Coronary artery (tissue), 2 donors: ENCODE data around the gene NIPAL3.

ENCODE experiments used
- DNase-seq: peaks from one replicate; pipeline ENCODE4 v3.0.0-alpha.2; 2017; ENCODE audit warnings: low spot score
- H3K27ac ChIP-seq, 2 donors: fragments of 200-600 bp; sonication (generic); one replicate each; pipeline ENCODE4 v1.5.1; 2016 to 2019
- H3K4me3 ChIP-seq: fragments of 200-600 bp; sonication (generic); 2 replicates; pipeline ENCODE4 v1.5.1; 2016; ENCODE audit warnings: mild to moderate bottlenecking, moderate library complexity
- CTCF ChIP-seq: fragments of 200-600 bp; sonication (generic); IDR thresholded peaks from one replicate; pipeline ENCODE4 v1.5.1; 2019; ENCODE audit warnings: antibody characterized with exemption

The NIPAL3 gene

GRCh38 chr1:24465099-24465498 is 49.5 kb downstream of the NIPAL3 start:
- DNase-seq: no peak
- no peak overlapping the region for H3K4me3 ChIP-seq
- no peak overlapping the region for H3K27ac ChIP-seq
- TF ChIP-seq CTCF: no peak

DNA sequence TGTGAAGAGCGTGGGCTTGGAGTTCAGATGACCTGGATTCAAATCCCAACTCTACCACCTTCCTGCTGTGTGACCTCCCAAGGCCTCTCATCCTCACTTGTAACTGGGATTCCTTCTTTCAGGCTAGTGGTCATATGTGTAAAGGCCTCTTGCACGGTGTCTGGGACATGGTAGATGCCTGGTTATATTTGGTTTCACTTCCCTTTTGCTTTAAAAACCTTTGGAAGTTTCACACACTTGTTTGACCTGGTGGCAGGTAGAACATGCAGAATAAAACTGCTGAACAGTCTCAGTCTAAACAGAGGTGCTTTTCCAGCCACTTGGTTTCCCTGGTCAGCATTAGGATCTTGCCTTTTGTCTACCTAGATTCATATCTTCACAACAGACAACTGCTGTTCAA is 50.0 kb downstream of the NIPAL3 start:
- no peak for DNase-seq
- no peak for TF ChIP-seq CTCF
- H3K27ac ChIP-seq: no peak overlapping the region
- H3K4me3 ChIP-seq: no peak overlapping the region

GRCh38 chr1:24468685-24469316 is 53.2 kb downstream of the NIPAL3 start:
- Histone ChIP-seq H3K27ac (no peak overlapping the region), H3K4me3 (no peak overlapping the region)
- no peak for DNase-seq
- TF ChIP-seq CTCF: no peak

DNA sequence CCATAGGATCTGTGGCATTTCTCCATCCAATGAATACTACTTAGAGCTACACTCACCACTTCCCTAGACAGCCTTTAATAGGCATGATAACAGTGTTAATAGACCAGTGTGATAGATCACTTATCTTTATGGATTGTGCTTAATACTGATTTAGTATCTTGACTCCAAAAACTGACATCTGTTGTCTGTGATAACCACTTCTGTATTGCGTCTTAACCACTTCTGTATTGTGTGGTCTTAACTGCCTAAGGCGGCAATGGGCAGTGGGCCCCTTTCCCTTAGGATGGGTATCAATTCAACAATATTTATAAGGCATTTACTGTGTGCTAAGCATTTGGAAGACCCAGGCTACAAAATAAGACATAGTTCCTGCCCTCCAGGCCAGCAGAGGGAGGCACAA is 55.0 kb downstream of the NIPAL3 start:
- H3K4me3 ChIP-seq: no peak overlapping the region
- H3K27ac ChIP-seq: no peak overlapping the region
- no peak for TF ChIP-seq CTCF
- no peak for DNase-seq

GRCh38 chr1:24472527-24473251 is 57.1 kb downstream of the NIPAL3 start:
- no peak overlapping the region for H3K27ac ChIP-seq
- TF ChIP-seq CTCF: no peak
- DNase-seq: no peak

DNA sequence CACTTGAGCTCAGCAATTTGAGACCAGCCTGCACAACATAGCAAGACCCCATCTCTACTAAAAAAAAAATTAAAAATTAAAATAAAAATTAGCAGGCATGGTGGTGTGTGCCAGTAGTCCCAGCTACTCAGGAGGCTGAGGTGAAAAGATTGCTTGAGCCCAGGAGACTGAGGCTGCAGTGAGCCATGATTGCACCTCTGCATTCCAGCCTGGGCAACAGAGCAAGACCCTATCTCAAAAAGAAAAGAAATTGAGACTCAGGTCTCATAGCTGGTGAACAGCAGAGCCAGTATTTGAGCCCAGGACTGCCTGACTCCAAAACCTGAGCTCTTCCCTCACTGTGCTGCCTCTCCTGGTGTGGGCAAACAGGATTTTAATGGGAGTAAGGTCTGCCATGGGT is 58.6 kb downstream of the NIPAL3 start:
- Histone ChIP-seq H3K27ac (no peak overlapping the region), H3K4me3 (no peak overlapping the region)
- no peak for DNase-seq
- no peak for TF ChIP-seq CTCF

More at GRCh38 chr1:24472527-24473251, 57.1 kb downstream of the NIPAL3 start:
- no peak overlapping the region for H3K4me3 ChIP-seq

DNA sequence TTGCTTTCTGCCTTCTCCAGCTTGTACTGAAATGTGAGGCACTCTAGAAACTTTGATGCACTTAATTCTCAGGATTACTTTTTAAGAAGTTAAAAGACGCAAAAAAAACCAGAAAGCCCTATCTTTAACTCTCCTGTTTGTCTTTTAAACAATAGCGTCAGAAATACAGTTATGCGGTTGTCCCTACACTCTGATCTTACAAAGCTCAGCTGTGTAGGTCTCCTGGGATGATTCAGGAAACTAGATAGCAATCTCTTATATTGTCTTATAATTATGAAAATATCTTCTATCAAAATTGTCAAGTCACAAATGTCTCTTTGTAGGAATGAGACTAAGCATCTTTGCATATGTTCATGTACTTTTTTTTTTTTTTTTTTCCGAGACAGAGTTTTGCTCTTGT is 60.1 kb downstream of the NIPAL3 start:
- DNase-seq: no peak
- no peak overlapping the region for H3K27ac ChIP-seq
- TF ChIP-seq CTCF: no peak
- no peak overlapping the region for H3K4me3 ChIP-seq
